AG09309 (cell line): ENCODE data around the gene PTPMT1.

ENCODE experiments used
- DNase-seq: peaks from one replicate; pipeline ENCODE4 v3.0.0-alpha.2; 2010; ENCODE audit warnings: low read depth
- H3K4me3 ChIP-seq: 2 replicates; pipeline ENCODE4 v1.5.1; 2011; ENCODE audit warnings: mild to moderate bottlenecking, low read depth, low read length, moderate library complexity; ENCODE audit not compliant: control insufficient read depth
- TF ChIP-seq, protein P1 (sequence below): IDR thresholded peaks from 2 replicates; pipeline ENCODE4 v1.5.1; 2011; ENCODE audit warnings: mild to moderate bottlenecking, low read depth, low read length, inconsistent platforms; ENCODE audit not compliant: insufficient read depth, control insufficient read depth; ENCODE audit errors: missing control alignments

PTPMT1 gene

DNA sequence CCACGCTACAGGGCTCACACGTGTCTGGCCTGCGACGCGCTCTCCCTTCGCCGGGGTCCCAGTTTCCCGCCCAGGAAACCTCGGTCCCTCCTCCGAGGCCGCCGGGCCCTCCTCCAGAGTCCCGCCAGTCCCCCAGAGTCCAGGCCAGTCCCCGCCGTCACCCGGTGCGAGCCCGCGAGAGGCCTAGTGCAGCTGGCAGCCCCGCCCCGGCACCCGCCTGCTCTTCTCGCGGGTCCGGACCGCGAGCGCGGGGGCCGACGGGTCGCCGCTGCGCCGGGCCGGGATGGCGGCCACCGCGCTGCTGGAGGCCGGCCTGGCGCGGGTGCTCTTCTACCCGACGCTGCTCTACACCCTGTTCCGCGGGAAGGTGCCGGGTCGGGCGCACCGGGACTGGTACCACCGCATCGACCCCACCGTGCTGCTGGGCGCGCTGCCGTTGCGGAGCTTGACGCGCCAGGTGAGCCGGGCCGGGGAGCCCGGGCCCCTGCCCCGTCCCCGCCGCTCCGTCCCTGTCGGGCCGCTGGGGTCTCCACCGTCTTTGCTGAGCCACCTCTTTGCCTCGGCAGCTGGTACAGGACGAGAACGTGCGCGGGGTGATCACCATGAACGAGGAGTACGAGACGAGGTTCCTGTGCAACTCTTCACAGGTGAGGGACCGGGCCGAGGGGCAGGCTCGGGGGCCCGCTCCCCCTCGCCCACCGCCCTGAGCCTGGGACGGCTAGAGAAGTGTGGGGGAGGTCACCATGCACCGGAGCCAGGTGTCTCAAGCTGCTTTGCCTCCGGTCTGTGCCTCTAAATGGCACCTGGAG is at the start of gene PTPMT1:
PTPMT1 (plus strand) TSS at position 260 of the 809 bp plus-strand sequence; CDS start at position 284, 24 bp downstream.
- DNase-seq, result no peak
- H3K4me3 ChIP-seq, result peak within 1 kb of the TSS; percentile 64
- TF ChIP-seq, protein P1, sequence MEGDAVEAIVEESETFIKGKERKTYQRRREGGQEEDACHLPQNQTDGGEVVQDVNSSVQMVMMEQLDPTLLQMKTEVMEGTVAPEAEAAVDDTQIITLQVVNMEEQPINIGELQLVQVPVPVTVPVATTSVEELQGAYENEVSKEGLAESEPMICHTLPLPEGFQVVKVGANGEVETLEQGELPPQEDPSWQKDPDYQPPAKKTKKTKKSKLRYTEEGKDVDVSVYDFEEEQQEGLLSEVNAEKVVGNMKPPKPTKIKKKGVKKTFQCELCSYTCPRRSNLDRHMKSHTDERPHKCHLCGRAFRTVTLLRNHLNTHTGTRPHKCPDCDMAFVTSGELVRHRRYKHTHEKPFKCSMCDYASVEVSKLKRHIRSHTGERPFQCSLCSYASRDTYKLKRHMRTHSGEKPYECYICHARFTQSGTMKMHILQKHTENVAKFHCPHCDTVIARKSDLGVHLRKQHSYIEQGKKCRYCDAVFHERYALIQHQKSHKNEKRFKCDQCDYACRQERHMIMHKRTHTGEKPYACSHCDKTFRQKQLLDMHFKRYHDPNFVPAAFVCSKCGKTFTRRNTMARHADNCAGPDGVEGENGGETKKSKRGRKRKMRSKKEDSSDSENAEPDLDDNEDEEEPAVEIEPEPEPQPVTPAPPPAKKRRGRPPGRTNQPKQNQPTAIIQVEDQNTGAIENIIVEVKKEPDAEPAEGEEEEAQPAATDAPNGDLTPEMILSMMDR, result no peak

DNA sequence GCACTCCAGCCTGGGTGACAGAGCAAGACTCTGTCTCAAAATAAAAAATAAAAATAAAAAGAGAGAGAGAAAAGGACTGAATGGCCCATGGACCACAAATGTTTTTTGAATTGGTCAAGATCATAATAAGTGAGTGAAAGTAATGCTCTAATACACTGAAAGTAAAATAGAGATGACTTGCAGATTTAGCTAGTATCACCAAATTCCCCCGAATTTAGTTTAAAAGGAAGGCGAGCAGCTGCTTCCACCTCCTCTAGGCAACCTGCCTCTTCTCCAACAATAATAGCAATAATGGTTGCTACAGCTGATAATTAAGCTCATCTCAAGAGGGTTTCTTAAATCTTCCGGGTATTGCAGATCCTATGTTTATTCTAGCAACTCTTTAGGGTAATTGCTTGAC is 49.2 kb upstream of the PTPMT1 start:
- TF ChIP-seq, protein P1, result no peak
- H3K4me3 ChIP-seq, result no peak overlapping the region
- no peak for DNase-seq

GRCh38 chr11:47516984-47517853 is 48.2 kb upstream of the PTPMT1 start:
- no peak overlapping the region for H3K4me3 ChIP-seq
- TF ChIP-seq, protein P1, result no peak
- DNase-seq, result no peak

- DNase-seq, result no peak
- TF ChIP-seq, protein P1, result no peak
- no peak overlapping the region for H3K4me3 ChIP-seq
Measured at GRCh38 chr11:47518212-47518964, 47.0 kb upstream of the PTPMT1 start.

- H3K4me3 ChIP-seq, result no peak overlapping the region
- TF ChIP-seq, protein P1, result no peak
- DNase-seq, result peak; percentile 40
Measured at GRCh38 chr11:47523490-47524225, 41.7 kb upstream of the PTPMT1 start.
